ENCODE results near the gene MTUS2. TPM values are rescaled to one million over a fixed set of nuclear protein-coding genes. Genes with fewer than 3 reads are reported as not detected.

MTUS2 gene
- total and polyA plus RNA-seq, 2 donors (not counting 3 experiments of a cell fraction or from before 2014, with no cell fraction given), result not detected

DNA sequence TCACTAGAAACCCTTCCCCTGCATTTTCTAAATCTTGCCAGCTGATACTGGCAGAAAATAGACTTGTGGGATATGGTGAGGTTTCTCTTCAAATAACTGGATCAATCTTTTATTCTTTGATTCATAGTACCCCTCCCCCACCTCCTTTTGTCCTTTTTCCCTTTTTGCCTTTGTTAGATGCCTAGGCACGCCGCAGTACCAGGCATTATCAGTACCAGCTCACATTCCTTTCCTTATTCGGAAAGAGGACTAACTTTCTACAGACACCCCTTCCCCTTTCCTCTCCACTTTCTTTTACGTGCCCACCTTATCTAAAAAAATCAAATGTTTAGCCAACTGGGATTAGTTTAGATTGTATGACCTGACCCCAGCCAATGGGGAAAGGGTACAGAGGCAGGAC, 226.4 kb downstream of the MTUS2 start:
- FAIRE-seq, result no peak
- ChIA-PET CTCF (no interaction called here), POLR2A (no interaction called here)
- Histone ChIP-seq H3K27me3 (ENCODE audit: control insufficient read depth in 2 of 2, insufficient read depth in 2 of 2, low read length in 2 of 2) (no peaks in the 10 kb centered on the region), H3K4me2 (ENCODE audit: insufficient read depth, low read length) (no peak overlapping the region), H3K36me3 (ENCODE audit: control insufficient read depth in 2 of 2, extremely low read depth in 1 of 2, insufficient read depth in 2 of 2, low read length in 2 of 2) (no peaks in the 10 kb centered on the region), H3K79me2 (ENCODE audit: control insufficient read depth, insufficient read depth, low read length) (no peaks in the 10 kb centered on the region), H3K4me1 (ENCODE audit: control insufficient read depth, extremely low read depth, insufficient read depth, low read length) (no peaks in the 10 kb centered on the region), H3K4me3 (replicated peaks in 1 of 3; ENCODE audit: insufficient read depth in 1 of 3, low read depth in 1 of 3, low read length in 3 of 3) (no peak overlapping the region), H3K9me3 (replicated peaks; ENCODE audit: control insufficient read depth, insufficient read depth, low read length) (no peaks in the 10 kb centered on the region), H3K9ac (replicated peaks; ENCODE audit: extremely low read depth, insufficient read depth, low read length) (no peak overlapping the region), H4K20me1 (replicated peaks; ENCODE audit: control insufficient read depth, extremely low read depth, insufficient read depth, low read length) (no peaks in the 10 kb centered on the region), H2AFZ (ENCODE audit: low read depth, low read length) (no peak overlapping the region), H3K9me1 (replicated peaks; ENCODE audit: control insufficient read depth, extremely low read depth, insufficient read depth, low read length) (no peaks in the 10 kb centered on the region), H3K27ac (ENCODE audit: insufficient read depth, low read depth, low read length) (no peak overlapping the region)
- dilution Hi-C loops (cut with MboI; ENCODE audit: extremely low pct_ligation_motif_present, low sequenced_read_pairs), result no loop called here
- BruUV-seq (replicated peaks), result no TSS peak
- intact Hi-C loops (cut with micrococcal nuclease), result no loop called here
- TF ChIP-seq POLR2A (IDR thresholded peaks at IDR 0.05; ENCODE audit: low read depth, low read length), result no peak
- TF ChIP-seq, protein P1, sequence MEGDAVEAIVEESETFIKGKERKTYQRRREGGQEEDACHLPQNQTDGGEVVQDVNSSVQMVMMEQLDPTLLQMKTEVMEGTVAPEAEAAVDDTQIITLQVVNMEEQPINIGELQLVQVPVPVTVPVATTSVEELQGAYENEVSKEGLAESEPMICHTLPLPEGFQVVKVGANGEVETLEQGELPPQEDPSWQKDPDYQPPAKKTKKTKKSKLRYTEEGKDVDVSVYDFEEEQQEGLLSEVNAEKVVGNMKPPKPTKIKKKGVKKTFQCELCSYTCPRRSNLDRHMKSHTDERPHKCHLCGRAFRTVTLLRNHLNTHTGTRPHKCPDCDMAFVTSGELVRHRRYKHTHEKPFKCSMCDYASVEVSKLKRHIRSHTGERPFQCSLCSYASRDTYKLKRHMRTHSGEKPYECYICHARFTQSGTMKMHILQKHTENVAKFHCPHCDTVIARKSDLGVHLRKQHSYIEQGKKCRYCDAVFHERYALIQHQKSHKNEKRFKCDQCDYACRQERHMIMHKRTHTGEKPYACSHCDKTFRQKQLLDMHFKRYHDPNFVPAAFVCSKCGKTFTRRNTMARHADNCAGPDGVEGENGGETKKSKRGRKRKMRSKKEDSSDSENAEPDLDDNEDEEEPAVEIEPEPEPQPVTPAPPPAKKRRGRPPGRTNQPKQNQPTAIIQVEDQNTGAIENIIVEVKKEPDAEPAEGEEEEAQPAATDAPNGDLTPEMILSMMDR (IDR thresholded peaks at IDR 0.05; ENCODE audit: extremely low read depth in 1 of 2, insufficient read depth in 1 of 2, low read depth in 1 of 2, low read length in 2 of 2), result no peak
- no peak for TF ChIP-seq JUN (IDR thresholded peaks at IDR 0.05; ENCODE audit: borderline replicate concordance, insufficient read depth, insufficient read length, low read depth)
- TF ChIP-seq EZH2 (IDR thresholded peaks at IDR 0.05; ENCODE audit: borderline replicate concordance, low read depth, low read length, severe bottlenecking), result no peak
- TF ChIP-seq MAX (IDR thresholded peaks at IDR 0.05; ENCODE audit: insufficient read depth, insufficient read length), result no peak
- TF ChIP-seq MYC (IDR thresholded peaks at IDR 0.05; ENCODE audit: low read depth, low read length), result no peak
- no peak for TF ChIP-seq GATA2 (IDR thresholded peaks at IDR 0.05; ENCODE audit: insufficient read depth, insufficient read length, low read depth, low read length)
- TF ChIP-seq POLR2AphosphoS5 (IDR thresholded peaks at IDR 0.05; ENCODE audit: insufficient read depth, low read depth, low read length), result no peak
- no peak for TF ChIP-seq FOS (IDR thresholded peaks at IDR 0.05; ENCODE audit: borderline replicate concordance, insufficient read depth, low read length)
- no peak for DNase-seq (ENCODE audit: low read depth, low spot score)
